ENCODE measurements around the gene LAMC1. TPM values are rescaled to one million over a fixed set of nuclear protein-coding genes. Genes with fewer than 3 reads are reported as not detected.

The LAMC1 gene
- total and polyA plus RNA-seq, 2 experiments from 2014 or later, result 18.4 to 116 TPM

- TF ChIP-seq REST (IDR thresholded peaks at IDR 0.05; ENCODE audit: unreplicated experiment) (no peak), STAT1 (IDR thresholded peaks at IDR 0.05; ENCODE audit: unreplicated experiment) (no peak), EZH2 (IDR thresholded peaks at IDR 0.05; ENCODE audit: low read depth, unreplicated experiment) (no peak), EZH2phosphoT487 (IDR thresholded peaks at IDR 0.05; ENCODE audit: unreplicated experiment) (no peak), NANOG (IDR thresholded peaks at IDR 0.05; ENCODE audit: borderline replicate concordance) (no peak)
Measured at GRCh38 chr1:183021405-183022201, 1.6 kb upstream of the LAMC1 start (continued).

GRCh38 chr1:183022202-183023145, 746 bp upstream of the LAMC1 start:
- Histone ChIP-seq H3K79me2 (replicated peaks; ENCODE audit: insufficient read depth) (peaks cover 33% of the 10 kb centered on the region), H3K4me2 (peak overlapping the region; percentile 73), H3K27ac (ENCODE audit: low read depth) (peak overlapping the region; percentile 96), H3K4me3 (peak overlapping the region; percentile 79), H4K20me1 (replicated peaks; ENCODE audit: insufficient read depth) (peaks cover 19% of the 10 kb centered on the region; the same call in 1 of the 2 replicates), H3K4me1 (ENCODE audit: insufficient read depth) (peaks cover 31% of the 10 kb centered on the region), H3F3A (replicated peaks; ENCODE audit: low read depth) (peaks cover 4% of the 10 kb centered on the region; the same call in 1 of the 2 replicates), H2AFZ (peak overlapping the region; percentile 84), H3K27me3 (ENCODE audit: insufficient read depth) (peaks cover 13% of the 10 kb centered on the region), H3K9me2 (ENCODE audit: insufficient read depth) (no peaks in the 10 kb centered on the region), H3K36me3 (ENCODE audit: insufficient read depth) (no peaks in the 10 kb centered on the region)
- TF ChIP-seq JUNB (IDR thresholded peaks at IDR 0.05; ENCODE audit: unreplicated experiment) (no peak), POLR2AphosphoS5 (IDR thresholded peaks at IDR 0.05; ENCODE audit: low read depth) (peak; percentile 40)
- ATAC-seq, result peak; percentile 49
- H3K27me3 Mint-ChIP-seq (ENCODE audit: insufficient read depth, low read depth, poor library complexity), result peaks cover 11% of the 10 kb centered on the region
- no peaks in the 10 kb centered on the region; the same call in 2 of the 3 replicates for H3K36me3 Mint-ChIP-seq (ENCODE audit: low read depth)
- DNase-seq (ENCODE audit: low spot score), result peak; percentile 58
- no peaks in the 10 kb centered on the region for H3K9me3 Mint-ChIP-seq
- H3K27ac Mint-ChIP-seq, result peak overlapping the region; percentile 96
- peaks cover 53% of the 10 kb centered on the region for H3K4me1 Mint-ChIP-seq
- peak overlapping the region; percentile 86 for H3K4me3 Mint-ChIP-seq

Measured in GM23338 (cell line).